OCI-LY1 (cell line): Measurements from ENCODE around the gene LMBRD2.

ENCODE experiments used
- EZH2 ChIP-seq: fragments of 200-600 bp; sonication (generic), shearing (Covaris generic); IDR thresholded peaks from 2 replicates; pipeline ENCODE4 v1.8.0; 2017; ENCODE audit warnings: borderline replicate concordance, mixed run types, mild to moderate bottlenecking, antibody characterized with exemption, low read length, moderate library complexity, mixed read lengths
- TF ChIP-seq, protein P1 (sequence below): fragments of 200-600 bp; sonication (generic), shearing (Covaris generic); IDR thresholded peaks from 2 replicates; pipeline ENCODE4 v1.5.1; 2017; ENCODE audit warnings: mild to moderate bottlenecking, antibody characterized with exemption, low read length, moderate library complexity, mixed read lengths

DNA sequence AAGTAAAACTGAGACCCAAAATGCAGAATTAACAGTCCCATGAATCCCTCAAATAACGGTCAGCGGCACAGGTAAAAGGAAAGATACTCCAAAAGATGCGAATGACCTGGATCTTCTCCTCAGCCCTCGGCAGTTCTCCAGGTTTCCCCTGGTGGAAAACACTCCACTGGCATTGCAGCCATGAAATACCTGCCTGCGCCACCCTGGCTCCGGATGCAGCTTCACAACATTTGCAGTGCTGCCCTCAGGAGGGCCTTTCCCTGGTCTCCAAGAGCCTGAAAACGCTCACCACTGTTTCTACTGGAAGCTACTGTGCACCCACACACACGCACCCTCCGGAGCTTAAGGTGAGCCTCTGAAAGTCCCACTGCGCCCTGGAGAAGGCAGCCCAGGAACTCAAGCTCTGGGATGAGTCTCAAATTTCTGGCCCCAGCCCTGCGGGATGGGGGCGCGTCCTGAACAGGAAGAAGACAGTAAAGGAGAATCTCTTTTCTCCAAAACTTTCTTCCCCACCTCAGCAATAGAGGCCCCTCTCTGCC, 85.6 kb downstream of the LMBRD2 start:
- TF ChIP-seq, protein P1, sequence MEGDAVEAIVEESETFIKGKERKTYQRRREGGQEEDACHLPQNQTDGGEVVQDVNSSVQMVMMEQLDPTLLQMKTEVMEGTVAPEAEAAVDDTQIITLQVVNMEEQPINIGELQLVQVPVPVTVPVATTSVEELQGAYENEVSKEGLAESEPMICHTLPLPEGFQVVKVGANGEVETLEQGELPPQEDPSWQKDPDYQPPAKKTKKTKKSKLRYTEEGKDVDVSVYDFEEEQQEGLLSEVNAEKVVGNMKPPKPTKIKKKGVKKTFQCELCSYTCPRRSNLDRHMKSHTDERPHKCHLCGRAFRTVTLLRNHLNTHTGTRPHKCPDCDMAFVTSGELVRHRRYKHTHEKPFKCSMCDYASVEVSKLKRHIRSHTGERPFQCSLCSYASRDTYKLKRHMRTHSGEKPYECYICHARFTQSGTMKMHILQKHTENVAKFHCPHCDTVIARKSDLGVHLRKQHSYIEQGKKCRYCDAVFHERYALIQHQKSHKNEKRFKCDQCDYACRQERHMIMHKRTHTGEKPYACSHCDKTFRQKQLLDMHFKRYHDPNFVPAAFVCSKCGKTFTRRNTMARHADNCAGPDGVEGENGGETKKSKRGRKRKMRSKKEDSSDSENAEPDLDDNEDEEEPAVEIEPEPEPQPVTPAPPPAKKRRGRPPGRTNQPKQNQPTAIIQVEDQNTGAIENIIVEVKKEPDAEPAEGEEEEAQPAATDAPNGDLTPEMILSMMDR = no peak
- TF ChIP-seq EZH2 = no peak
